Adrenal gland (tissue), 12 donors: ENCODE measurements around the gene FUT9. TPM values are rescaled to one million over a fixed set of nuclear protein-coding genes. Genes with fewer than 3 reads are reported as not detected.
"Not testable (repeated sequence)": the region's sequence is repeated elsewhere in the genome, so short reads cannot be mapped to it uniquely, and the experiment has no call there.

ENCODE experiments used
- DNase-seq, 7 donors: peaks; one replicate each; pipeline ENCODE4 v3.0.0-alpha.2; 2019 to 2020
- H3K27ac ChIP-seq, 5 donors: fragments of 200-600 bp; sonication (generic) in 4 of 5; 1 replicate in 3 of 5; 2 replicates in 2 of 5; pipeline versions ENCODE4 v1.5.1 to v1.8.0; 2016 to 2020; ENCODE audit warnings: mild to moderate bottlenecking in 1 of 5
- H3K27me3 ChIP-seq: fragments of 200-600 bp; 2 replicates; pipeline ENCODE4 v1.8.0; 2021
- H3K36me3 ChIP-seq, 2 donors: fragments of 200-600 bp; replicated peaks in 1 of 2; 1 replicate in 1 of 2; 2 replicates in 1 of 2; pipeline versions ENCODE4 v1.5.1 to v1.8.0; 2018 to 2022
- H3K4me1 ChIP-seq, 2 donors: fragments of 200-600 bp; replicated peaks in 1 of 2; 1 replicate in 1 of 2; 2 replicates in 1 of 2; pipeline versions ENCODE4 v1.5.1 to v1.8.0; 2018 to 2021
- H3K4me3 ChIP-seq, 4 donors: fragments of 200-600 bp; sonication (generic) in 3 of 4; one replicate each; pipeline ENCODE4 v1.5.1; 2016 to 2018
- H3K9me3 ChIP-seq, 3 donors: fragments of 200-600 bp; sonication (generic) in 1 of 3; replicated peaks in 1 of 3; 1 replicate in 2 of 3; 2 replicates in 1 of 3; pipeline versions ENCODE4 v1.5.1 to v1.8.0; 2016 to 2021
- POLR2A ChIP-seq, 2 donors: fragments of 450-650 bp; IDR thresholded peaks; one replicate each; pipeline ENCODE4 v1.6.1; 2017; ENCODE audit warnings: antibody characterized with exemption in 2 of 2, mild to moderate bottlenecking in 2 of 2, moderate library complexity in 1 of 2
- WGBS, 4 donors: extraction: QIAGEN DNeasy Blood & Tissue Kit in 2 of 4; methylation state at CpG; one replicate each; pipeline versions ENCODE4 v1.1.5 to v1.1.7; 2013 to 2017; 5-methylcytosine and 5-hydroxymethylcytosine counted together
- intact Hi-C, 2 donors: fragments of 100-400 bp; cut with DNase I; formaldehyde crosslinking; loops; one replicate each; pipeline versions ENCODE4 v1.14.1 to v1.15.0; 2022 to 2023
- polyA plus RNA-seq, 3 donors: library from polyadenylated mRNA; stranded (reverse); fragments of 200-250 nt in 2 of 3; fragments of 350-450 nt in 1 of 3; fragmentation: Illumina TruSeq in 1 of 3; extraction: RNeasy Lipid Tissue Mini Kit (QIAGEN cat#74804) in 1 of 3; gene quantifications; one replicate each; pipeline ENCODE4 v1.2.3, GENCODE V29; 2013 to 2014
- total RNA-seq, 9 donors: library from RNA; depleted of rRNA in 4 of 9; stranded (reverse); fragments of >200 nt in 4 of 9; fragments of 120-200 nt in 1 of 9; fragmentation: NEBNext Ultra II Directional in 1 of 9; extraction: Animal tissue kit (Norgen Biotek cat#: 25700) in 1 of 9; gene quantifications; one replicate each; pipeline versions ENCODE4 v1.1.0 to v1.2.4, GENCODE V29; 2013 to 2023
- TF ChIP-seq, protein P1 (sequence below), 6 experiments: fragments of 450-650 bp in 4 of 6; fragments of 200-600 bp in 2 of 6; sonication (generic) in 1 of 6; IDR thresholded peaks; 1 replicate in 5 of 6; 2 replicates in 1 of 6; pipeline versions ENCODE4 v1.5.1 to v1.8.0; 2016 to 2021; ENCODE audit warnings: antibody characterized with exemption in 6 of 6, mild to moderate bottlenecking in 2 of 6, moderate library complexity in 1 of 6
- donor health status: healthy with polysubstance abuse.
- donor health status: Bipolar disorder and iron deficiency.
- donor health status: DM: yes; HTN: yes; CAD: no.
- donor health status: DM: no; HTN: no; CAD: no.
- donor health status: DM: no; HTN: no; CAD: no.
- donor health status: DM: yes; HTN: yes; CAD: no.

The FUT9 gene
- total and polyA plus RNA-seq, 12 donors = 0.07 to 0.33 (median 0.27) TPM; not detected in 5

DNA sequence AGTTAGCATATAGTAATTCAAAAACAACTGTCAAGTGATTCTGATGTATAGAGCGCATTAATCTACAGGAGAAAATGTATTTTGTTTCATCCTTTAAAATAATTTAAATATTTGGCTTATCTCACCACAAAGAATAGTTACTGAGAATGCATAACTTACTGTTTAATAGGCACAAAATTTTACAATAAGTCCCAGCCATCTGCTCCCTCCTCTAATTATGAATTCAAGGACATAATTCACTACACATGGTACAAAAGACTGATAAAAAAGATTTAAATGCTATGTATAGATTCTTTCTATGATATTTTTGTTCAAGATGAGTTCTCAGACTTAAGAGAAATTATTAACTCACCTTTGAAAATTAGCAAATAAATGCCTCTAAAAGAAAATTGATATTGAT is 242.0 kb downstream of the FUT9 start:
- TF ChIP-seq, protein P1, sequence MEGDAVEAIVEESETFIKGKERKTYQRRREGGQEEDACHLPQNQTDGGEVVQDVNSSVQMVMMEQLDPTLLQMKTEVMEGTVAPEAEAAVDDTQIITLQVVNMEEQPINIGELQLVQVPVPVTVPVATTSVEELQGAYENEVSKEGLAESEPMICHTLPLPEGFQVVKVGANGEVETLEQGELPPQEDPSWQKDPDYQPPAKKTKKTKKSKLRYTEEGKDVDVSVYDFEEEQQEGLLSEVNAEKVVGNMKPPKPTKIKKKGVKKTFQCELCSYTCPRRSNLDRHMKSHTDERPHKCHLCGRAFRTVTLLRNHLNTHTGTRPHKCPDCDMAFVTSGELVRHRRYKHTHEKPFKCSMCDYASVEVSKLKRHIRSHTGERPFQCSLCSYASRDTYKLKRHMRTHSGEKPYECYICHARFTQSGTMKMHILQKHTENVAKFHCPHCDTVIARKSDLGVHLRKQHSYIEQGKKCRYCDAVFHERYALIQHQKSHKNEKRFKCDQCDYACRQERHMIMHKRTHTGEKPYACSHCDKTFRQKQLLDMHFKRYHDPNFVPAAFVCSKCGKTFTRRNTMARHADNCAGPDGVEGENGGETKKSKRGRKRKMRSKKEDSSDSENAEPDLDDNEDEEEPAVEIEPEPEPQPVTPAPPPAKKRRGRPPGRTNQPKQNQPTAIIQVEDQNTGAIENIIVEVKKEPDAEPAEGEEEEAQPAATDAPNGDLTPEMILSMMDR (IDR thresholded peaks at IDR 0.05) = no peak
- no peak for TF ChIP-seq POLR2A (IDR thresholded peaks at IDR 0.05)
- WGBS, 4 donors = 71 to 87% (median 85%) methylated on average over 1 of the region's 1 CpG
- Histone ChIP-seq H3K36me3 (no peaks in the 10 kb centered on the region), H3K4me1 (no peaks in the 10 kb centered on the region), H3K9me3 (no peaks in the 10 kb centered on the region), H3K4me3 (no peak overlapping the region), H3K27me3 (no peaks in the 10 kb centered on the region), H3K27ac (no peak overlapping the region)
- no peak for DNase-seq
- intact Hi-C loops = no loop called here

DNA sequence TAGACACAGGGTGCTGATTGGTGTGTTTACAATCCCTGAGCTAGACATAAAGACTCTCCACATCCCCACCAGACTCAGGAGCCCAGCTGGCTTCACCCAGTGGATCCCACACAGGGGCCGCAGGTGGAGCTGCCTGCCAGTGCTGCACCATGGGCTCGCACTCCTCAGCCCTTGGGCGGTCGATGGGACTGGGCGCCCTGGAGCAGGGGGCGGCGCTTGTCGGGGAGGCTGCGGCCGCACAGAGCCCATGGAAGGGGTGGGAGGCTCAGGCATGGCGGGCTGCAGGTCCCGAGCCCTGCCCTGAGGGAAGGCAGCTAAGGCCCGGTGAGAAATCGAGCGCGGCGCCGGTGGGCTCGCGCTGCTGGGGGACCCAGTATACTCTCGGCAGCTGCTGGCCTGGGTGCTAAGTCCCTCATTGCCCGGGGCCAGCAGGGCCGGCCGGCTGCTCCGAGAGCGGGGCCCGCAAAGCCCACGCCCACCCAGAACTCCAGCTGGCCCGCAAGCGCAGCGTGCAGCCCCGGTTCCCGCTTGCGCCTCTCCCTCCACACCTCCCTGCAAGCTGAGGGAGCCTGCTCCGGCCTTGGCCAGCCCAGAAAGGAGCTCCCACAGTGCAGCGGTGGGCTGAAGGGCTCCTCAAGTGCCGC is 245.1 kb downstream of the FUT9 start:
- H3K9me3 ChIP-seq, H3K4me3 ChIP-seq, H3K27me3 ChIP-seq, intact Hi-C loops, H3K4me1 ChIP-seq, H3K36me3 ChIP-seq, H3K27ac ChIP-seq, DNase-seq: not testable (repeated sequence)
- 92 to 97% (median 96%) methylated on average over 6 to 37 of the region's 37 CpGs for WGBS, 4 donors
